K562 (cell line): ENCODE measurements around the gene MYLK4. TPM values are rescaled to one million over a fixed set of nuclear protein-coding genes. Genes with fewer than 3 reads are reported as not detected.

ENCODE experiments used
- ATAC-seq: fragments of 200-7000 bp; cut with Tn5 transposase; 3 replicates; pipeline ENCODE4 v1.9.1; 2020; ENCODE audit warnings: moderate library complexity
- BruUV-seq: library from RNA; stranded (reverse); fragments of 400-500 nt; replicated peaks from 2 replicates; lab custom pipeline; 2021; lab: Mats Ljungman, UMichigan
- CTCF ChIA-PET: fragments of 300-600 bp; formaldehyde crosslinking; extraction: SDS; loops from one replicate; lab custom pipeline; 2021; ENCODE audit warnings: low intra/inter-chr PET ratio; lab: Yijun Ruan, JAX
- POLR2A ChIA-PET: fragments of 300-600, 350-650 bp; sonication (Branson Sonifier 250); formaldehyde crosslinking; extraction: SDS; loops from one replicate; lab custom pipeline; 2021; ENCODE audit warnings: antibody characterized with exemption, inconsistent platforms; lab: Yijun Ruan, JAX
- DNase-seq, 4 experiments: peaks; one replicate each; pipeline versions ENCODE4 v3.0.0 to v3.0.0-alpha.2; 2011 to 2018; ENCODE audit warnings: low spot score in 3 of 4, mixed read lengths in 3 of 4; ENCODE audit errors: extremely low read depth in 1 of 4
- FAIRE-seq: peaks from 2 replicates; lab custom pipeline; 2011; peaks lifted over from hg19 to GRCh38; lab: Jason Lieb, UNC
- H2AFZ ChIP-seq: 2 replicates; pipeline ENCODE4 v1.6.0; 2011; ENCODE audit warnings: low read depth, low read length, control low read depth, inconsistent platforms
- H3K27ac ChIP-seq: fragments of 200-600 bp; 3 replicates; pipeline ENCODE4 v1.8.0; 2011; ENCODE audit warnings: low read depth, mild to moderate bottlenecking, control low read depth, inconsistent platforms, low read length, moderate library complexity, mixed read lengths; ENCODE audit errors: extremely low read depth
- H3K27me3 ChIP-seq, 2 experiments: fragments of 300-600 bp in 1 of 2; 2 replicates in 1 of 2; 3 replicates in 1 of 2; pipeline versions ENCODE4 v1.6.0 to v1.8.0; 2011; ENCODE audit warnings: inconsistent platforms in 2 of 2, low read length in 2 of 2, mild to moderate bottlenecking in 1 of 2, mixed read lengths in 1 of 2, moderate library complexity in 1 of 2; ENCODE audit not compliant: control insufficient read depth in 2 of 2, insufficient read depth in 2 of 2
- H3K36me3 ChIP-seq: fragments of 300-600 bp; 3 replicates; pipeline ENCODE4 v1.8.0; 2011; ENCODE audit warnings: mild to moderate bottlenecking, low read length, inconsistent platforms; ENCODE audit not compliant: control insufficient read depth, insufficient read depth
- H3K4me1 ChIP-seq, 2 experiments: fragments of 200-600 bp in 1 of 2; replicated peaks in 1 of 2; 2 replicates in 1 of 2; 3 replicates in 1 of 2; pipeline versions ENCODE4 v1.5.1 to v1.8.0; 2011; ENCODE audit warnings: inconsistent platforms in 2 of 2, low read length in 2 of 2, mild to moderate bottlenecking in 1 of 2, mixed read lengths in 1 of 2, moderate library complexity in 1 of 2; ENCODE audit not compliant: control insufficient read depth in 2 of 2, insufficient read depth in 2 of 2
- H3K4me2 ChIP-seq: 2 replicates; pipeline ENCODE4 v1.6.1; 2011; ENCODE audit warnings: low read length, control low read depth, inconsistent platforms, mixed read lengths; ENCODE audit not compliant: insufficient read depth
- H3K4me3 ChIP-seq: fragments of 200-600 bp; sonication (generic), shearing (Covaris generic); 2 replicates; pipeline ENCODE4 v1.5.1; 2016; ENCODE audit warnings: control low read depth, inconsistent platforms
- H3K79me2 ChIP-seq: fragments of 200-600 bp; 3 replicates; pipeline ENCODE4 v1.8.0; 2011; ENCODE audit warnings: low read length, inconsistent platforms; ENCODE audit not compliant: control insufficient read depth, insufficient read depth
- H3K9ac ChIP-seq, 2 experiments: 2 replicates each; pipeline versions ENCODE4 v1.6.0 to v1.6.1; 2011; ENCODE audit warnings: low read depth in 2 of 2, low read length in 2 of 2, control low read depth in 1 of 2, inconsistent platforms in 1 of 2, mild to moderate bottlenecking in 1 of 2, mixed read lengths in 1 of 2; ENCODE audit not compliant: insufficient read depth in 1 of 2
- H3K9me1 ChIP-seq: one replicate; pipeline ENCODE4 v1.6.0; 2011; ENCODE audit warnings: inconsistent platforms, mild to moderate bottlenecking, low read length, moderate library complexity; ENCODE audit not compliant: control insufficient read depth, insufficient read depth
- H3K9me3 ChIP-seq: replicated peaks from 2 replicates; pipeline ENCODE4 v1.5.1; 2011; ENCODE audit warnings: low read depth, low read length, inconsistent platforms; ENCODE audit not compliant: control insufficient read depth, insufficient read depth
- H4K20me1 ChIP-seq: replicated peaks from 2 replicates; pipeline ENCODE4 v1.6.1; 2011; ENCODE audit warnings: low read length, inconsistent platforms, mixed read lengths; ENCODE audit not compliant: control insufficient read depth, insufficient read depth
- ARID3A ChIP-seq: IDR thresholded peaks from 2 replicates; pipeline ENCODE4 v1.6.1; 2012; ENCODE audit warnings: low read depth, low read length, improper control_type of control experiment, borderline replicate concordance
- CBX2 ChIP-seq: fragments of 200-600 bp; sonication (generic); IDR thresholded peaks from one replicate; pipeline ENCODE4 v1.6.1; 2012; ENCODE audit warnings: mild to moderate bottlenecking, low read length, inconsistent platforms; ENCODE audit not compliant: insufficient read depth, poor library complexity, severe bottlenecking
- CHAMP1 ChIP-seq: fragments of 450-650 bp; IDR thresholded peaks from 2 replicates; pipeline ENCODE4 v1.6.1; 2016; ENCODE audit warnings: mild to moderate bottlenecking
- EP400 ChIP-seq: fragments of 450-650 bp; IDR thresholded peaks from 2 replicates; pipeline ENCODE4 v1.6.1; 2017; ENCODE audit warnings: antibody characterized with exemption, mild to moderate bottlenecking, moderate library complexity
- HDAC6 ChIP-seq: IDR thresholded peaks from 2 replicates; pipeline ENCODE4 v1.6.1; 2012; ENCODE audit warnings: low read depth, mild to moderate bottlenecking, control low read depth, inconsistent platforms, low read length, moderate library complexity
- JUN ChIP-seq, 2 experiments: sonication (generic) in 1 of 2; formaldehyde crosslinking in 1 of 2; IDR thresholded peaks; 2 replicates each; pipeline versions ENCODE4 v1.6.1 to v1.8.0; 2012 to 2022; ENCODE audit warnings: borderline replicate concordance in 2 of 2, mild to moderate bottlenecking in 2 of 2, improper control_type of control experiment in 1 of 2, low read depth in 1 of 2, low read length in 1 of 2, missing genetic modification reagents in 1 of 2
- L3MBTL2 ChIP-seq: fragments of 450-650 bp; IDR thresholded peaks from 2 replicates; pipeline ENCODE4 v1.6.1; 2016; ENCODE audit warnings: mild to moderate bottlenecking, moderate library complexity
- MEF2A ChIP-seq: IDR thresholded peaks from 2 replicates; pipeline ENCODE4 v1.6.1; 2011; ENCODE audit warnings: low read depth, mild to moderate bottlenecking, low read length, moderate library complexity; ENCODE audit not compliant: control insufficient read depth
- MYBL2 ChIP-seq, 2 experiments: fragments of 450-650 bp in 1 of 2; sonication (generic) in 1 of 2; formaldehyde crosslinking in 1 of 2; IDR thresholded peaks; 2 replicates each; pipeline versions ENCODE4 v1.6.1 to v1.8.1; 2017 to 2022; ENCODE audit warnings: borderline replicate concordance in 1 of 2, inconsistent platforms in 1 of 2, low read depth in 1 of 2, mild to moderate bottlenecking in 1 of 2, missing genetic modification reagents in 1 of 2, moderate library complexity in 1 of 2
- NFATC3 ChIP-seq: fragments of 450-650 bp; IDR thresholded peaks from 2 replicates; pipeline ENCODE4 v1.6.1; 2017; ENCODE audit warnings: mild to moderate bottlenecking
- RBM14 ChIP-seq: fragments of 200-400 bp; formaldehyde crosslinking; IDR thresholded peaks from 2 replicates; pipeline ENCODE4 v1.6.1; 2018; ENCODE audit warnings: low read depth, mild to moderate bottlenecking, low read length, moderate library complexity, borderline replicate concordance; ENCODE audit not compliant: insufficient read depth
- SMARCA4 ChIP-seq: fragments of 450-650 bp; IDR thresholded peaks from 2 replicates; pipeline ENCODE4 v1.6.1; 2016
- SMC3 ChIP-seq: conservative IDR thresholded peaks from 2 replicates; pipeline ENCODE4 v1.6.1; 2011; ENCODE audit warnings: low read depth, low read length, improper control_type of control experiment; ENCODE audit not compliant: insufficient read depth
- TBP ChIP-seq: optimal IDR thresholded peaks from 2 replicates; pipeline ENCODE3; 2011; ENCODE audit warnings: low read depth, low read length, improper control_type of control experiment
- ZNF232 ChIP-seq: sonication (generic); formaldehyde crosslinking; IDR thresholded peaks from 2 replicates; pipeline ENCODE4 v1.8.0; 2022; ENCODE audit warnings: mild to moderate bottlenecking, missing genetic modification reagents
- WGBS: fragments of 100-300 bp; shearing (Covaris generic); methylation state at CpG from one replicate; pipeline ENCODE4 v1.1.6; 2016; ENCODE audit warnings: low coverage, mixed read lengths; ENCODE audit not compliant: insufficient coverage; ENCODE audit errors: missing lambda C conversion rate; 5-methylcytosine and 5-hydroxymethylcytosine counted together
- in situ Hi-C: fragments of 300-500 bp; cut with MboI; formaldehyde crosslinking; loops from 4 replicates; pipeline ENCODE4 v1.15.0; 2018; ENCODE audit warnings: inconsistent platforms, mixed read lengths
- intact Hi-C: fragments of 100-400 bp; cut with micrococcal nuclease; formaldehyde crosslinking; loops from 2 replicates; pipeline ENCODE4 v1.14.2; 2022
- polyA plus RNA-seq, 8 experiments: library from polyadenylated mRNA; depleted of rRNA in 4 of 8; stranded (reverse) in 5 of 8; unstranded in 3 of 8; fragments of >200 nt; fragmentation: Nextera tagmentation in 2 of 8; fragmentation: Illumina TruSeq in 1 of 8; extraction: Ambion mirVana in 2 of 8; extraction: Trizol in 1 of 8; gene quantifications; 2 replicates each; pipeline versions ENCODE4 v1.2.1 to v1.2.3, GENCODE V29; 2011 to 2014; ENCODE audit warnings: inconsistent platforms in 1 of 8, missing spikeins in 1 of 8
- total RNA-seq, 7 experiments: library from RNA; depleted of rRNA in 6 of 7; stranded (reverse); fragments of >200 nt in 6 of 7; fragmentation: Illumina TruSeq in 2 of 7; extraction: Trizol in 2 of 7; gene quantifications; 2 replicates each; pipeline versions ENCODE4 v1.2.1 to v1.2.3, GENCODE V29; 2011 to 2021; ENCODE audit warnings: low replicate concordance in 1 of 7

Gene MYLK4
- total and polyA plus RNA-seq, 9 of the 15 experiments (the other 6 are each of a cell fraction or from before 2014, with no cell fraction given), result 0.01 to 0.15 (median 0.06) TPM

- H3K4me3 ChIP-seq, result no peak overlapping the region
- in situ Hi-C loops, result no loop called here
- H2AFZ ChIP-seq, result peak overlapping the region; percentile 92
- intact Hi-C loops, result loop anchor here (1.0 kb wide), 1 partner anchor 12 kb away; no protein-coding TSS in a partner anchor
- H3K79me2 ChIP-seq, result no peaks in the 10 kb centered on the region
- POLR2A ChIA-PET, result interaction anchor here (1.0 to 1.5 kb wide), 6 partner anchors 11 to 407 kb away, joined by 3 to 4 read pairs (median 4); partner anchors contain the start of gene TUBB2A
- H3K4me1 ChIP-seq, result peaks cover 8 to 32% of the 10 kb centered on the region in 2 experiments
- no peaks in the 10 kb centered on the region for H3K9me3 ChIP-seq
- FAIRE-seq (peak; percentile 88), ATAC-seq (peak; percentile 77), DNase-seq (peak; percentile 69 to 87 (median 72))
- H3K9ac ChIP-seq, result peak overlapping the region in 1 of 2 experiments; percentile 12; a peak in 1 of 4 replicates
- WGBS, result 7% methylated on average over 11 of the region's 11 CpGs
- H3K9me1 ChIP-seq, result no peaks in the 10 kb centered on the region
- no peaks in the 10 kb centered on the region for H4K20me1 ChIP-seq
- CTCF ChIA-PET, result interaction anchor here (0.8 to 1.9 kb wide), 2 partner anchors 12 to 17 kb away, joined by 3 to 8 read pairs; no protein-coding TSS in a partner anchor
- no peaks in the 10 kb centered on the region for H3K27me3 ChIP-seq
- H3K36me3 ChIP-seq, result no peaks in the 10 kb centered on the region
- peak overlapping the region; percentile 52 for H3K4me2 ChIP-seq
- no peak overlapping the region for H3K27ac ChIP-seq
- BruUV-seq, result no TSS peak
- TF ChIP-seq CHAMP1 (0 out of 2 replicates have a peak, but pooled peaks have one; percentile 17), ARID3A (0 out of 2 replicates have a peak, but pooled peaks have one; percentile 18), ZNF232 (CRISPR knock-in tag) (no peak), NFATC3 (0 out of 2 replicates have a peak, but pooled peaks have one; percentile 47), TBP (no peak), SMARCA4 (peak; percentile 19; the same call in 1 of the 2 replicates), EP400 (0 out of 2 replicates have a peak, but pooled peaks have one; percentile 6), JUN (IDR thresholded peaks at IDR 0.05; ENCODE audit: borderline replicate concordance, low read depth, low read length) (0 out of 2 replicates have a peak, but pooled peaks have one; percentile 32), JUN (CRISPR knock-in tag; IDR thresholded peaks at IDR 0.05; ENCODE audit: borderline replicate concordance) (no peak), L3MBTL2 (0 out of 2 replicates have a peak, but pooled peaks have one; percentile 24), MYBL2 (IDR thresholded peaks at IDR 0.05; ENCODE audit: low read depth) (0 out of 2 replicates have a peak, but pooled peaks have one; percentile 37), MYBL2 (CRISPR knock-in tag; IDR thresholded peaks at IDR 0.05; ENCODE audit: borderline replicate concordance) (no peak), CBX2 (no peak), RBM14 (no peak), HDAC6 (no peak), SMC3 (peak; percentile 43; the same call in 1 of the 2 replicates), MEF2A (no peak)
These were observed 637 bp downstream of the MYLK4 start for GRCh38 chr6:2749969-2750600.
